NB4 (cell line): ENCODE results near the gene CUX1.

Experiments used
- MYC ChIP-seq: IDR thresholded peaks from 2 replicates; pipeline ENCODE4 v1.6.1; 2011; ENCODE audit warnings: low read depth, low read length
- POLR2A ChIP-seq: IDR thresholded peaks from 2 replicates; pipeline ENCODE4 v1.6.1; 2011; ENCODE audit warnings: mild to moderate bottlenecking; ENCODE audit not compliant: insufficient read length; ENCODE audit errors: extremely low read depth
- TF ChIP-seq, protein P1 (sequence below): IDR thresholded peaks from one replicate; pipeline ENCODE4 v1.5.1; 2012; ENCODE audit warnings: low read depth, low read length
- TF ChIP-seq, protein P2 (sequence below): IDR thresholded peaks from 2 replicates; pipeline ENCODE4 v1.6.1; 2011; ENCODE audit warnings: low read depth, low read length

- TF ChIP-seq, protein P1, sequence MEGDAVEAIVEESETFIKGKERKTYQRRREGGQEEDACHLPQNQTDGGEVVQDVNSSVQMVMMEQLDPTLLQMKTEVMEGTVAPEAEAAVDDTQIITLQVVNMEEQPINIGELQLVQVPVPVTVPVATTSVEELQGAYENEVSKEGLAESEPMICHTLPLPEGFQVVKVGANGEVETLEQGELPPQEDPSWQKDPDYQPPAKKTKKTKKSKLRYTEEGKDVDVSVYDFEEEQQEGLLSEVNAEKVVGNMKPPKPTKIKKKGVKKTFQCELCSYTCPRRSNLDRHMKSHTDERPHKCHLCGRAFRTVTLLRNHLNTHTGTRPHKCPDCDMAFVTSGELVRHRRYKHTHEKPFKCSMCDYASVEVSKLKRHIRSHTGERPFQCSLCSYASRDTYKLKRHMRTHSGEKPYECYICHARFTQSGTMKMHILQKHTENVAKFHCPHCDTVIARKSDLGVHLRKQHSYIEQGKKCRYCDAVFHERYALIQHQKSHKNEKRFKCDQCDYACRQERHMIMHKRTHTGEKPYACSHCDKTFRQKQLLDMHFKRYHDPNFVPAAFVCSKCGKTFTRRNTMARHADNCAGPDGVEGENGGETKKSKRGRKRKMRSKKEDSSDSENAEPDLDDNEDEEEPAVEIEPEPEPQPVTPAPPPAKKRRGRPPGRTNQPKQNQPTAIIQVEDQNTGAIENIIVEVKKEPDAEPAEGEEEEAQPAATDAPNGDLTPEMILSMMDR, result no peak
- TF ChIP-seq POLR2A (no peak), MYC (no peak)
- TF ChIP-seq, protein P2, sequence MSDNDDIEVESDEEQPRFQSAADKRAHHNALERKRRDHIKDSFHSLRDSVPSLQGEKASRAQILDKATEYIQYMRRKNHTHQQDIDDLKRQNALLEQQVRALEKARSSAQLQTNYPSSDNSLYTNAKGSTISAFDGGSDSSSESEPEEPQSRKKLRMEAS, result no peak
Measured at GRCh38 chr7:101828301-101829020, 11.0 kb downstream of the CUX1 start.
